Epithelial cell of proximal tubule (primary cell): ENCODE data around the gene KIRREL3. TPM values are rescaled to one million over a fixed set of nuclear protein-coding genes. Genes with fewer than 3 reads are reported as not detected.

Source experiments
- DNase-seq: peaks from one replicate; pipeline ENCODE4 v3.0.0-alpha.2; 2011; ENCODE audit warnings: low read depth
- H3K4me3 ChIP-seq: 2 replicates; pipeline ENCODE4 v1.5.1; 2011; ENCODE audit warnings: low read depth, mild to moderate bottlenecking, low read length
- CTCF ChIP-seq: conservative IDR thresholded peaks from 2 replicates; pipeline ENCODE4 v1.5.1; 2012; ENCODE audit warnings: low read depth, mild to moderate bottlenecking, low read length
- total RNA-seq: library from RNA; depleted of rRNA; stranded (reverse); fragments of >200 nt; gene quantifications from 2 replicates; pipeline ENCODE4 v1.2.3, GENCODE V29; 2015

KIRREL3 gene
- total RNA-seq, 1 donor from 2014 or later = 5.1 TPM

- H3K4me3 ChIP-seq = no peak overlapping the region
- TF ChIP-seq CTCF = no peak
- DNase-seq = no peak
Observed at GRCh38 chr11:126496576-126497337, 503.8 kb downstream of the KIRREL3 start.

- DNase-seq = no peak
- TF ChIP-seq CTCF = no peak
- no peak overlapping the region for H3K4me3 ChIP-seq
Observed at GRCh38 chr11:126495281-126496220, 505.0 kb downstream of the KIRREL3 start.

GRCh38 chr11:126494831-126495230, 505.7 kb downstream of the KIRREL3 start:
- DNase-seq = no peak
- H3K4me3 ChIP-seq = no peak overlapping the region
- no peak for TF ChIP-seq CTCF

- no peak overlapping the region for H3K4me3 ChIP-seq
- no peak for DNase-seq
- no peak for TF ChIP-seq CTCF
Observed at GRCh38 chr11:126492331-126493082, 508.1 kb downstream of the KIRREL3 start.

- TF ChIP-seq CTCF = no peak
- DNase-seq = no peak
- H3K4me3 ChIP-seq = no peak overlapping the region
Observed at GRCh38 chr11:126491092-126491491, 509.5 kb downstream of the KIRREL3 start.

- no peak for DNase-seq
- TF ChIP-seq CTCF = no peak
- H3K4me3 ChIP-seq = no peak overlapping the region
Observed at GRCh38 chr11:126489836-126490660, 510.5 kb downstream of the KIRREL3 start.
